Smooth muscle cell (in vitro differentiated cells): ENCODE measurements around the gene SRGAP3. TPM values are rescaled to one million over a fixed set of nuclear protein-coding genes. Genes with fewer than 3 reads are reported as not detected.

Source experiments
- DNase-seq: peaks from one replicate; lab custom pipeline; 2025; ENCODE audit not compliant: unreplicated experiment; lab: John Stamatoyannopoulos, UW
- H2AFZ ChIP-seq: fragments of 200-600 bp; sonication (generic); 2 replicates; pipeline ENCODE4 v1.6.0; 2016; ENCODE audit warnings: antibody characterized with exemption, low read depth, mild to moderate bottlenecking
- H3F3A ChIP-seq: fragments of 200-600 bp; sonication (generic); 2 replicates; pipeline ENCODE4 v1.6.0; 2017; ENCODE audit warnings: antibody characterized with exemption, low read depth
- H3K27ac ChIP-seq: fragments of 200-600 bp; sonication (generic); 2 replicates; pipeline ENCODE4 v1.5.1; 2016; ENCODE audit warnings: low read depth, mild to moderate bottlenecking
- H3K27me3 ChIP-seq: fragments of 200-600 bp; sonication (generic); 2 replicates; pipeline ENCODE4 v1.6.1; 2016; ENCODE audit warnings: low read depth, mild to moderate bottlenecking
- H3K36me3 ChIP-seq: fragments of 200-600 bp; sonication (generic); 2 replicates; pipeline ENCODE4 v1.5.1; 2016; ENCODE audit warnings: low read depth
- H3K4me1 ChIP-seq: fragments of 200-600 bp; sonication (generic); 2 replicates; pipeline ENCODE4 v1.5.1; 2016; ENCODE audit warnings: low read depth
- H3K4me2 ChIP-seq: fragments of 200-600 bp; sonication (generic); 2 replicates; pipeline ENCODE4 v1.6.0; 2016; ENCODE audit warnings: mild to moderate bottlenecking
- H3K4me3 ChIP-seq: fragments of 200-600 bp; sonication (generic); 2 replicates; pipeline ENCODE4 v1.5.1; 2016; ENCODE audit warnings: mild to moderate bottlenecking
- H3K79me2 ChIP-seq: fragments of 200-600 bp; sonication (generic); 2 replicates; pipeline ENCODE4 v1.6.0; 2016; ENCODE audit warnings: low read depth, mild to moderate bottlenecking
- H3K9ac ChIP-seq: fragments of 200-600 bp; sonication (generic); 2 replicates; pipeline ENCODE4 v1.6.0; 2016; ENCODE audit warnings: low read depth
- H3K9me3 ChIP-seq: fragments of 200-600 bp; sonication (generic); replicated peaks from 2 replicates; pipeline ENCODE4 v1.5.1; 2016; ENCODE audit warnings: low read depth
- H4K20me1 ChIP-seq: fragments of 200-600 bp; sonication (generic); 2 replicates; pipeline ENCODE4 v1.6.0; 2016; ENCODE audit warnings: low read depth
- WGBS: methylation state at CpG from one replicate; pipeline ENCODE4 v1.1.7; 2016; ENCODE audit warnings: low lambda C conversion rate; 5-methylcytosine and 5-hydroxymethylcytosine counted together
- polyA plus RNA-seq: library from polyadenylated mRNA; unstranded; fragments of >200 nt; fragmentation: Nextera tagmentation; extraction: Ambion mirVana; gene quantifications from 2 replicates; pipeline ENCODE4 v1.2.1, GENCODE V29; 2016
- total RNA-seq: library from RNA; depleted of rRNA; stranded (reverse); fragments of >200 nt; gene quantifications from 2 replicates; pipeline ENCODE4 v1.2.3, GENCODE V29; 2014
- TF ChIP-seq, protein P1 (sequence below): fragments of 200-600 bp; sonication (generic); IDR thresholded peaks from 2 replicates; pipeline ENCODE4 v1.5.1; 2017; ENCODE audit warnings: borderline replicate concordance, mild to moderate bottlenecking, antibody characterized with exemption; ENCODE audit not compliant: insufficient read depth, poor library complexity, severe bottlenecking

SRGAP3 gene
- total and polyA plus RNA-seq, 2 experiments from 2014 or later: 1.5 to 3.1 TPM

GRCh38 chr3:9202546-9202945, 46.9 kb downstream of the SRGAP3 start:
- Histone ChIP-seq H3K27ac (no peak overlapping the region), H3K9me3 (no peaks in the 10 kb centered on the region), H3K4me3 (no peak overlapping the region), H3F3A (no peaks in the 10 kb centered on the region), H3K9ac (no peak overlapping the region), H3K27me3 (no peaks in the 10 kb centered on the region), H3K4me1 (peaks cover 23% of the 10 kb centered on the region), H4K20me1 (no peaks in the 10 kb centered on the region), H3K36me3 (no peaks in the 10 kb centered on the region), H2AFZ (no peak overlapping the region), H3K4me2 (no peak overlapping the region), H3K79me2 (no peaks in the 10 kb centered on the region)
- TF ChIP-seq, protein P1, sequence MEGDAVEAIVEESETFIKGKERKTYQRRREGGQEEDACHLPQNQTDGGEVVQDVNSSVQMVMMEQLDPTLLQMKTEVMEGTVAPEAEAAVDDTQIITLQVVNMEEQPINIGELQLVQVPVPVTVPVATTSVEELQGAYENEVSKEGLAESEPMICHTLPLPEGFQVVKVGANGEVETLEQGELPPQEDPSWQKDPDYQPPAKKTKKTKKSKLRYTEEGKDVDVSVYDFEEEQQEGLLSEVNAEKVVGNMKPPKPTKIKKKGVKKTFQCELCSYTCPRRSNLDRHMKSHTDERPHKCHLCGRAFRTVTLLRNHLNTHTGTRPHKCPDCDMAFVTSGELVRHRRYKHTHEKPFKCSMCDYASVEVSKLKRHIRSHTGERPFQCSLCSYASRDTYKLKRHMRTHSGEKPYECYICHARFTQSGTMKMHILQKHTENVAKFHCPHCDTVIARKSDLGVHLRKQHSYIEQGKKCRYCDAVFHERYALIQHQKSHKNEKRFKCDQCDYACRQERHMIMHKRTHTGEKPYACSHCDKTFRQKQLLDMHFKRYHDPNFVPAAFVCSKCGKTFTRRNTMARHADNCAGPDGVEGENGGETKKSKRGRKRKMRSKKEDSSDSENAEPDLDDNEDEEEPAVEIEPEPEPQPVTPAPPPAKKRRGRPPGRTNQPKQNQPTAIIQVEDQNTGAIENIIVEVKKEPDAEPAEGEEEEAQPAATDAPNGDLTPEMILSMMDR: no peak
- DNase-seq: no peak
- WGBS: 100% methylated on average over 4 of the region's 4 CpGs

DNA sequence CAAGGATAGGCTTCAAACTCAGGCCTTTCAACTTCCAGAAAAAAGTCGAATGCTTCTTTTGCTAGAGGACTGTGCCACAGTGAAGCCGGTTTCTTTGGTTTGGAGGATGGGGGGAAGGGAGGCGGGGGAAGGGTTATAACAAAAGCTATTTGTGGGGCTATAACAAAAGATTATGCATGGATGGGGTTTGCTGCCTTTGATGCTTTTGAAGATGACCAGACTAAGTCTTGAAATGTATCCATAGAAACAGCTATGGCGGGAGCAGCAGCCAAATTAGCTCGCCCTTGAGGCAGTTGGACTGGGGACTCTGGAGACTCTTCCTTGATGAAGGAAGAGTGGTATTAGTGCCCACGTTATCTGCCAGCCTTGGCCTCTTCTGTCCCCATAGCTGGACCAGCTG, 47.5 kb downstream of the SRGAP3 start:
- H3K4me3 ChIP-seq: no peak overlapping the region
- 89% methylated on average over 6 of the region's 6 CpGs for WGBS
- DNase-seq: no peak

GRCh38 chr3:9201266-9201665, 48.2 kb downstream of the SRGAP3 start:
- Histone ChIP-seq H3K79me2 (no peaks in the 10 kb centered on the region), H3K9me3 (no peaks in the 10 kb centered on the region), H2AFZ (no peak overlapping the region), H3K4me2 (no peak overlapping the region), H3K27ac (no peak overlapping the region), H3K4me3 (no peak overlapping the region), H3K36me3 (no peaks in the 10 kb centered on the region), H4K20me1 (no peaks in the 10 kb centered on the region), H3K9ac (no peak overlapping the region), H3K27me3 (peaks cover 6% of the 10 kb centered on the region), H3K4me1 (peaks cover 28% of the 10 kb centered on the region), H3F3A (no peaks in the 10 kb centered on the region)
- WGBS: 85% methylated on average over 5 of the region's 5 CpGs
- no peak for DNase-seq
- TF ChIP-seq, protein P1: no peak

More for the DNA sequence above, 47.5 kb downstream of the SRGAP3 start:
- H3K27ac ChIP-seq: no peak overlapping the region
- H3K4me2 ChIP-seq: no peak overlapping the region
- no peaks in the 10 kb centered on the region for H3K9me3 ChIP-seq
- H3F3A ChIP-seq: no peaks in the 10 kb centered on the region
- H3K27me3 ChIP-seq: peaks cover 4% of the 10 kb centered on the region
- TF ChIP-seq, protein P1: no peak
- H4K20me1 ChIP-seq: no peaks in the 10 kb centered on the region
- no peak overlapping the region for H3K9ac ChIP-seq
- peaks cover 23% of the 10 kb centered on the region for H3K4me1 ChIP-seq
- no peak overlapping the region for H2AFZ ChIP-seq
- no peaks in the 10 kb centered on the region for H3K79me2 ChIP-seq
- H3K36me3 ChIP-seq: no peaks in the 10 kb centered on the region

- Histone ChIP-seq H3K4me1 (peaks cover 23% of the 10 kb centered on the region), H3K4me2 (no peak overlapping the region), H3K27me3 (peaks cover 6% of the 10 kb centered on the region), H3K36me3 (no peaks in the 10 kb centered on the region), H3K79me2 (no peaks in the 10 kb centered on the region), H2AFZ (no peak overlapping the region), H3F3A (no peaks in the 10 kb centered on the region), H3K9me3 (no peaks in the 10 kb centered on the region), H3K4me3 (no peak overlapping the region), H4K20me1 (no peaks in the 10 kb centered on the region), H3K27ac (no peak overlapping the region), H3K9ac (no peak overlapping the region)
- 96% methylated on average over 3 of the region's 3 CpGs for WGBS
- TF ChIP-seq, protein P1: no peak
- DNase-seq: no peak
Measured at GRCh38 chr3:9199775-9200174, 49.7 kb downstream of the SRGAP3 start.
